Gastroesophageal sphincter (tissue), 3 donors: ENCODE data around the gene SZT2.

Experiments
- CTCF ChIP-seq, 4 experiments: fragments of 200-600 bp in 2 of 4; fragments of 450-650 bp in 2 of 4; sonication (generic) in 1 of 4; IDR thresholded peaks; one replicate each; pipeline ENCODE4 v1.5.1; 2017 to 2019; ENCODE audit warnings: antibody characterized with exemption in 4 of 4, mild to moderate bottlenecking in 2 of 4, moderate library complexity in 2 of 4
- EP300 ChIP-seq: sonication (generic); formaldehyde crosslinking; IDR thresholded peaks from one replicate; pipeline ENCODE4 v1.6.1; 2017; ENCODE audit warnings: antibody characterized with exemption, mild to moderate bottlenecking
- POLR2A ChIP-seq, 2 donors: fragments of 450-650 bp; IDR thresholded peaks; one replicate each; pipeline ENCODE4 v1.6.1; 2017; ENCODE audit warnings: antibody characterized with exemption in 2 of 2, mild to moderate bottlenecking in 2 of 2, moderate library complexity in 1 of 2

DNA sequence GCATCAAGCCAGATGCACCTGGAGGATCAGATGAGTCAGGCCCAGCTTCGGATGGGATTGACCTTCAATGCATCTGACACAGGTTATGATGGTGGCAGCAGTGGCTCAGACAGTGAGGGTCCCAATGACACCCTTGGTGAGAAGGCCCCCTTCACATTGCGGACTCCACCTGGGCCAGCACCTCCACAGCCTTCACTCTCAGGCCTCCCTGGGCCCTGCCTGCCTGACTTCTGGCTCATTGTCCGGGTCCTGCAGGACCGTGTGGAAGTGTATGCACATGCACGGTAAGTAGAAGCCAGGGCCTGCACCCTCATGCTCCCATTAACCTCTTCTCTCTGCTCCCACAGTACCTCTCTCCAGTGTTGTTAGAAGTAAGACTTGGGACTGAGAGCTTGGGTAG is 43.2 kb downstream of the SZT2 start:
- TF ChIP-seq POLR2A (IDR thresholded peaks at IDR 0.05) (no peak), CTCF (IDR thresholded peaks at IDR 0.05) (no peak), EP300 (no peak)
